Esophagus muscularis mucosa (tissue), 4 donors: ENCODE data around the gene CLSTN1. TPM values are rescaled to one million over a fixed set of nuclear protein-coding genes. Genes with fewer than 3 reads are reported as not detected.

Experiments used
- DNase-seq: peaks from one replicate; pipeline ENCODE4 v3.0.0-alpha.2; 2017; ENCODE audit errors: extremely low spot score
- H3K27ac ChIP-seq, 4 donors: fragments of 200-600 bp; sonication (generic); replicated peaks in 1 of 4; 1 replicate in 3 of 4; 2 replicates in 1 of 4; pipeline ENCODE4 v1.5.1; 2016 to 2019; ENCODE audit warnings: mild to moderate bottlenecking in 1 of 4
- H3K27me3 ChIP-seq, 4 donors: fragments of 200-600 bp; sonication (generic); one replicate each; pipeline versions ENCODE4 v1.5.1 to v1.6.0; 2016 to 2019
- H3K36me3 ChIP-seq, 4 donors: fragments of 200-600 bp; sonication (generic); one replicate each; pipeline ENCODE4 v1.5.1; 2016 to 2019
- H3K4me1 ChIP-seq, 4 donors: fragments of 200-600 bp; sonication (generic); one replicate each; pipeline ENCODE4 v1.5.1; 2016 to 2019
- H3K4me3 ChIP-seq, 4 donors: fragments of 200-600 bp; sonication (generic); 1 replicate in 2 of 4; 2 replicates in 2 of 4; pipeline ENCODE4 v1.5.1; 2016 to 2019; ENCODE audit warnings: mild to moderate bottlenecking in 4 of 4, moderate library complexity in 1 of 4
- H3K9me3 ChIP-seq, 4 donors: fragments of 200-600 bp; sonication (generic); 1 replicate in 3 of 4; 2 replicates in 1 of 4; pipeline ENCODE4 v1.5.1; 2016 to 2019
- CTCF ChIP-seq, 3 experiments: fragments of 200-600 bp in 2 of 3; fragments of 450-650 bp in 1 of 3; sonication (generic) in 2 of 3; IDR thresholded peaks; one replicate each; pipeline ENCODE4 v1.5.1; 2017 to 2019; ENCODE audit warnings: antibody characterized with exemption in 3 of 3, mild to moderate bottlenecking in 2 of 3, moderate library complexity in 1 of 3
- EP300 ChIP-seq: sonication (generic); formaldehyde crosslinking; IDR thresholded peaks from one replicate; pipeline ENCODE4 v1.6.1; 2017; ENCODE audit warnings: antibody characterized with exemption
- POLR2A ChIP-seq: fragments of 450-650 bp; IDR thresholded peaks from one replicate; pipeline ENCODE4 v1.6.1; 2017; ENCODE audit warnings: antibody characterized with exemption, moderate library complexity, mild to moderate bottlenecking, low read depth
- POLR2AphosphoS5 ChIP-seq, 2 donors: sonication (generic); formaldehyde crosslinking; IDR thresholded peaks; one replicate each; pipeline ENCODE4 v1.6.1; 2017; ENCODE audit warnings: antibody characterized with exemption in 2 of 2
- WGBS: methylation state at CpG from one replicate; pipeline ENCODE4 v1.1.5; 2018; 5-methylcytosine and 5-hydroxymethylcytosine counted together
- intact Hi-C: fragments of 100-400 bp; cut with DNase I; formaldehyde crosslinking; loops from one replicate; pipeline ENCODE4 v1.15.1; 2023
- total RNA-seq, 4 donors: library from RNA; depleted of rRNA; stranded (reverse); fragments of >200 nt; gene quantifications; one replicate each; pipeline versions ENCODE4 v1.1.0 to v1.2.1, GENCODE V29; 2016

Gene CLSTN1
- total RNA-seq, 4 donors from 2014 or later: 47.1 to 109 (median 72.3) TPM

- Histone ChIP-seq H3K36me3 (no peaks in the 10 kb centered on the region), H3K27ac (no peak overlapping the region), H3K27me3 (no peaks in the 10 kb centered on the region), H3K4me3 (no peak overlapping the region), H3K4me1 (peaks cover 20 to 29% (median 25%) of the 10 kb centered on the region in 4 donors), H3K9me3 (no peaks in the 10 kb centered on the region)
- no peak for DNase-seq
- no peak for TF ChIP-seq EP300
- TF ChIP-seq POLR2AphosphoS5 (IDR thresholded peaks at IDR 0.05): no peak
- TF ChIP-seq CTCF (IDR thresholded peaks at IDR 0.05): no peak
- no peak for TF ChIP-seq POLR2A
- intact Hi-C loops: loop anchor here (5.0 kb wide), 1 partner anchor 58 kb away; no protein-coding TSS in a partner anchor
- 100% methylated on average over 1 of the region's 1 CpG for WGBS
Observed at GRCh38 chr1:9684801-9685200, 139.0 kb downstream of the CLSTN1 start.

- Histone ChIP-seq H3K27me3 (no peaks in the 10 kb centered on the region), H3K36me3 (no peaks in the 10 kb centered on the region), H3K4me3 (no peak overlapping the region), H3K9me3 (no peaks in the 10 kb centered on the region), H3K27ac (no peak overlapping the region), H3K4me1 (no peaks in the 10 kb centered on the region)
- 94% methylated on average over 3 of the region's 6 CpGs for WGBS
- intact Hi-C loops: no loop called here
- DNase-seq: no peak
- TF ChIP-seq EP300 (no peak), POLR2A (no peak), CTCF (IDR thresholded peaks at IDR 0.05) (no peak), POLR2AphosphoS5 (IDR thresholded peaks at IDR 0.05) (no peak)
Observed at GRCh38 chr1:9680828-9681227, 142.9 kb downstream of the CLSTN1 start.

DNA sequence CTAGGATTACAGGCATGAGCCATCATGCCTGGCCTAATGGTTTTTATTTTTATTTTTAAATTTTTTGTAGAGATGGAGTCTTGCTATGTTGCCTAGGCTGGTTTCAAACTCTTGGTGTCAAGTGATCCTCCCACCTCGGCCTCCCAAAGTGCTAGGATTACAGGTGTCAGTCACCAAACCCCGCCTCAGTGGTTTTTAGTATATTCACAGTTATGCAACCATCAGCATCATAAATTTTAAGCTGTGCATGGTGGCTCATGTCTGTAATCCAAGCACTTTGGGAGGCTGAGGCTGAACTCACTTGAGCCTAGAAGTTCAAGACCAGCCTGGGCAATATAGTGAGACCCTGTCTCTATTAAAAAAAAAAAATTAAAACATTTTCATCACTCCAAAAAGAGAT is 143.7 kb downstream of the CLSTN1 start:
- DNase-seq: no peak
- Histone ChIP-seq H3K4me1 (no peaks in the 10 kb centered on the region), H3K9me3 (no peaks in the 10 kb centered on the region), H3K27me3 (no peaks in the 10 kb centered on the region), H3K27ac (no peak overlapping the region), H3K4me3 (no peak overlapping the region), H3K36me3 (no peaks in the 10 kb centered on the region)
- no peak for TF ChIP-seq POLR2A
- TF ChIP-seq CTCF (IDR thresholded peaks at IDR 0.05): no peak
- no peak for TF ChIP-seq EP300
- no peak for TF ChIP-seq POLR2AphosphoS5 (IDR thresholded peaks at IDR 0.05)
- intact Hi-C loops: no loop called here
- 93% methylated on average over 2 of the region's 2 CpGs for WGBS

Other genes starting within 250 kb of the CLSTN1 start
- gene TMEM201, start 235.1 kb downstream of the CLSTN1 start, total RNA-seq: 10 to 100 TPM in 1 of 4 donors, 1 to 10 TPM in 3; 6.8 to 10.5 (median 8.2) TPM
- 10 to 100 TPM in 3 of 4 donors, 1 to 10 TPM in 1; 7.9 to 30.4 (median 13.9) TPM for gene PIK3CD, start 172.2 kb downstream of the CLSTN1 start, total RNA-seq
- gene CTNNBIP1, start 86.3 kb upstream of the CLSTN1 start, total RNA-seq: 10 to 100 TPM; 17.0 to 27.2 (median 23.4) TPM
- 10 to 100 TPM; 25.4 to 30.6 (median 27.7) TPM for gene LZIC, start 119.4 kb upstream of the CLSTN1 start, total RNA-seq
- 1 to 10 TPM; 5.0 to 9.8 (median 7.4) TPM for gene NMNAT1, start 119.5 kb upstream of the CLSTN1 start, total RNA-seq
- gene RBP7, start 173.3 kb upstream of the CLSTN1 start, total RNA-seq: 10 to 100 TPM in 3 of 4 donors, 1 to 10 TPM in 1; 5.4 to 30.2 (median 18.1) TPM
- gene UBE4B, start 209.0 kb upstream of the CLSTN1 start, total RNA-seq: 100 to 1,000 TPM in 2 of 4 donors, 10 to 100 TPM in 2; 58.6 to 110 (median 85.5) TPM